PC-9 (cell line): ENCODE results near the gene ABCC12. TPM values are rescaled to one million over a fixed set of nuclear protein-coding genes. Genes with fewer than 3 reads are reported as not detected.
A peak's percentile ranks its signal among the peaks of the same experiment; 100 is the strongest.

ENCODE experiments used
- Bru-seq: library from RNA; stranded (reverse); fragments of 400-500 nt; gene quantifications from one replicate; lab custom pipeline; 2021; lab: Mats Ljungman, UMichigan
- BruChase-seq, 2 experiments: library from RNA; stranded (reverse); fragments of 400-500 nt; gene quantifications; one replicate each; lab custom pipeline; 2021; lab: Mats Ljungman, UMichigan
- BruUV-seq: library from RNA; stranded (reverse); fragments of 400-500 nt; replicated peaks from 2 replicates; lab custom pipeline; 2021; lab: Mats Ljungman, UMichigan
- CTCF ChIA-PET: fragments of 300-600 bp; sonication (Branson Sonifier 250); formaldehyde crosslinking; loops from one replicate; lab custom pipeline; 2022; ENCODE audit warnings: antibody characterized with exemption; lab: Charles Lee
- POLR2A ChIA-PET: fragments of 300-600 bp; sonication (Branson Sonifier 250); formaldehyde crosslinking; loops from one replicate; lab custom pipeline; 2022; ENCODE audit warnings: antibody characterized with exemption; ENCODE audit not compliant: unreplicated experiment; lab: Charles Lee
- DNase-seq, 2 experiments: peaks; one replicate each; pipeline versions ENCODE4 v3.0.0 to v3.0.0-alpha.2; 2015 to 2022; ENCODE audit warnings: mixed read lengths in 1 of 2
- H2AFZ ChIP-seq: fragments of 200-600 bp; sonication (generic); 2 replicates; pipeline ENCODE4 v1.8.1; 2017; ENCODE audit warnings: antibody characterized with exemption
- H3F3A ChIP-seq: fragments of 200-600 bp; sonication (generic); 2 replicates; pipeline ENCODE4 v1.8.1; 2017; ENCODE audit warnings: antibody characterized with exemption, mild to moderate bottlenecking, low read depth; ENCODE audit not compliant: insufficient read depth
- H3K27ac ChIP-seq: fragments of 200-600 bp; sonication (generic); 2 replicates; pipeline ENCODE4 v1.6.1; 2016; ENCODE audit warnings: mixed run types
- H3K27me3 ChIP-seq: fragments of 200-600 bp; sonication (generic); 2 replicates; pipeline ENCODE4 v1.6.1; 2016; ENCODE audit warnings: low read depth, mixed run types; ENCODE audit not compliant: insufficient read depth
- H3K36me3 ChIP-seq: fragments of 200-600 bp; sonication (generic); 2 replicates; pipeline ENCODE4 v1.6.1; 2016; ENCODE audit warnings: low read depth, mixed run types
- H3K4me1 ChIP-seq: fragments of 200-600 bp; sonication (generic); replicated peaks from 2 replicates; pipeline ENCODE4 v1.6.1; 2016; ENCODE audit warnings: mixed run types; ENCODE audit not compliant: insufficient read depth
- H3K4me2 ChIP-seq: fragments of 200-600 bp; sonication (generic); 2 replicates; pipeline ENCODE4 v1.6.1; 2017; ENCODE audit warnings: mixed run types
- H3K4me3 ChIP-seq: fragments of 200-600 bp; sonication (generic); 2 replicates; pipeline ENCODE4 v1.6.1; 2016; ENCODE audit warnings: mixed run types
- H3K79me2 ChIP-seq: fragments of 200-600 bp; sonication (generic); 2 replicates; pipeline ENCODE4 v1.6.1; 2017; ENCODE audit warnings: low read depth, mixed run types
- H3K9me2 ChIP-seq: fragments of 200-600 bp; sonication (generic); 2 replicates; pipeline ENCODE4 v1.8.1; 2017; ENCODE audit warnings: mild to moderate bottlenecking; ENCODE audit not compliant: insufficient read depth
- H3K9me3 ChIP-seq: fragments of 200-600 bp; sonication (generic); 2 replicates; pipeline ENCODE4 v1.8.1; 2016; ENCODE audit warnings: low read depth; ENCODE audit not compliant: insufficient read depth
- H4K20me1 ChIP-seq: fragments of 200-600 bp; sonication (generic); 2 replicates; pipeline ENCODE4 v1.8.1; 2017; ENCODE audit not compliant: insufficient read depth
- CTCF ChIP-seq: fragments of 200-600 bp; sonication (generic); conservative IDR thresholded peaks from 2 replicates; pipeline ENCODE4 v1.6.1; 2017; ENCODE audit warnings: mixed run types, antibody characterized with exemption, mild to moderate bottlenecking, moderate library complexity
- EZH2 ChIP-seq: fragments of 200-600 bp; sonication (generic); IDR thresholded peaks from 2 replicates; pipeline ENCODE4 v1.8.0; 2017; ENCODE audit warnings: antibody characterized with exemption, low read depth
- intact Hi-C: fragments of 100-400 bp; cut with micrococcal nuclease; formaldehyde crosslinking; loops from one replicate; pipeline ENCODE4 v1.10.0; 2022; ENCODE audit not compliant: unreplicated experiment
- long read RNA-seq: library from polyadenylated mRNA; stranded (forward); transcript quantifications from one replicate; pipeline ENCODE4 v2.0.0, GENCODE V29; 2022
- total RNA-seq: library from RNA; stranded (reverse); gene quantifications from 2 replicates; pipeline ENCODE4 v1.2.3, GENCODE V29; 2021

The ABCC12 gene
- total RNA-seq (not detected in 2 replicates), Bru-seq, nascent RNA (percentile 7 among the genes with signal in this experiment), BruChase-seq, experiment 1, labeled RNA remaining after a 2-hour chase (percentile 8 among the genes with signal in this experiment), BruChase-seq, experiment 2, labeled RNA remaining after a 6-hour chase (percentile 4 among the genes with signal in this experiment)
- long read RNA-seq: 0 reads

DNA sequence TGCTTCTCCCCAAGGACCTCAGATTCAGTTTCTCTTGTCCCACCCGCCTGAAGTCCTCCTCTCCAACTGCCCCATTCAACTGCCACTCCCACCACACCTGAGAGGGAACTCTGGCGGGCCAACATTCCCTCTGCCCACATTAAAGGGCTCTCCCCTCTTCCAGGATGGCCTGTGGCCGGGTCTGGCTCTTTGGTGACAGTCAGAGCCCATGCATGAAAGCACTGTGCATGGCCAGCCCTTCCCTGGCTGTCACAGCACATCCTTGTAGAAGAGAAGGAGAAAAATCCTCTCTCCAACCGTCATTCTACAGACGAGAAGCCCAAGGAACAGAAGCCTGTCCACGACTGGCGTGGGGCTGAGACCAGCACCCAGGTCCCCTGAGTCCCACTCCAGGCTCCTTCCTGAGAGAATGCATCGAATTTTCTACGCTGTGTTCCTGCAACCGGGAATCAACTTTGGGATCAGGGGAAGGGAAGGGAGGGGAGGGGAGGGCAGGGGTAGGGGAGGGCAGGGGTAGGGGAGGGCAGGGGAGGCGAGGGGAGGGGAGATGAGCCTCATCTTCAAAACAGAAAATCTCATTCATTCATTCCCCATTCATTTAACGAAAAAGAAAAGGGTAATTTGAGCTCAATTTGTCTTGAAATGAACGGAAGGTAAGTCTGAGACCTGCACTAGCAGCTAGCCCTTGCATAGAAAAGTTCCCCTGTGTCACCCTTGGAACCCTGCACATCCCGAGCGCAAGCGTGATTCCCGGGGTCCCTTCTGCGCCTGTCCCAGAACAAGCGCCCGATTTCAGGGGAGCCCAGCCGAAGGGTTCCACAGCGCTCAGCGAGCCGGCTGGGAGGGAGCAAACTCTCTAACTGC is at the start of gene ABCC12:
ABCC12 (minus strand) TSS at position 68 of the 864 bp plus-strand sequence. CDS start 9,569 bp downstream, outside the sequence.
- no peak for DNase-seq
- Histone ChIP-seq H3K27ac (0 out of 2 replicates have a peak within 1 kb of the TSS, but pooled peaks have one; percentile 89), H3K4me1 (peaks cover 26% of the 10 kb centered on the region), H3K4me2 (no peak within 1 kb of the TSS), H3K4me3 (no peak within 1 kb of the TSS), H4K20me1 (no peaks in the 10 kb centered on the region), H3K9me2 (no peaks in the 10 kb centered on the region), H3K9me3 (no peaks in the 10 kb centered on the region), H3K79me2 (no peaks in the 10 kb centered on the region), H2AFZ (no peak within 1 kb of the TSS), H3F3A (peaks cover 7% of the 10 kb centered on the region; the same call in 1 of the 2 replicates), H3K36me3 (no peaks in the 10 kb centered on the region), H3K27me3 (no peaks in the 10 kb centered on the region)
- CTCF ChIA-PET: no interaction called here
- intact Hi-C loops: loop anchor here (5.0 to 10.0 kb wide), 5 partner anchors 104 to 899 kb away; partner anchors contain the start of genes ITFG1 and PHKB
- no peak for TF ChIP-seq EZH2
- TF ChIP-seq CTCF: no peak
- POLR2A ChIA-PET: no interaction called here
- no TSS peak for BruUV-seq

DNA sequence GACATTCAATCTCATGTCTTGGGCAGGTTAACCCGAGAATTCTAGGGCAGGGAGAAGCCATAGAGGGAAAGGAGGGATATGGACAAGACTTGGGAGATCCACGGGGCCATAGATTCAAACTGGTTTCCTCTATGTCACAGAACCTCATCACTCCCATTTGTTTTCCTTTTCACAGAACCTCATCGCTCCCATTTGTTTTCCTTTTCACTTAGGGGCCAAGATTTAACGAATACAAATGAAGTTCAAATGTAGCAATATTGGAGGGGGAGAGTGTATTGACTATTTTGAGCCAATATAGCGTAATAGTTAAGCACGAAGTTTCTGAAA is 49.0 kb upstream of the ABCC12 start:
- H3K36me3 ChIP-seq: no peaks in the 10 kb centered on the region
- no peaks in the 10 kb centered on the region for H3K27me3 ChIP-seq
- TF ChIP-seq CTCF (no peak), EZH2 (no peak)
- DNase-seq: no peak
- intact Hi-C loops: no loop called here
- H2AFZ ChIP-seq: no peak overlapping the region
- no TSS peak for BruUV-seq
- no peak overlapping the region for H3K27ac ChIP-seq
- no peaks in the 10 kb centered on the region for H3K9me2 ChIP-seq
- no peaks in the 10 kb centered on the region for H3K9me3 ChIP-seq
- H3K79me2 ChIP-seq: no peaks in the 10 kb centered on the region
- H3F3A ChIP-seq: no peaks in the 10 kb centered on the region; the same call in 1 of the 2 replicates
- no peak overlapping the region for H3K4me2 ChIP-seq
- no peaks in the 10 kb centered on the region for H4K20me1 ChIP-seq
- ChIA-PET CTCF (no interaction called here), POLR2A (no interaction called here)
- H3K4me3 ChIP-seq: no peak overlapping the region
- H3K4me1 ChIP-seq: 0 out of 2 replicates have a peak, but pooled peaks cover 8% of the 10 kb centered on the region

GRCh38 chr16:48203974-48204824 is 48.4 kb upstream of the ABCC12 start:
- no peaks in the 10 kb centered on the region for H3K9me3 ChIP-seq
- CTCF ChIA-PET: no interaction called here
- no peak overlapping the region for H3K27ac ChIP-seq
- no peaks in the 10 kb centered on the region for H4K20me1 ChIP-seq
- H3K9me2 ChIP-seq: no peaks in the 10 kb centered on the region
- H3K4me2 ChIP-seq: no peak overlapping the region
- BruUV-seq: no TSS peak
- no peak for DNase-seq
- H3K27me3 ChIP-seq: no peaks in the 10 kb centered on the region
- POLR2A ChIA-PET: no interaction called here
- intact Hi-C loops: no loop called here
- no peak overlapping the region for H2AFZ ChIP-seq
- no peak overlapping the region for H3K4me3 ChIP-seq
- no peaks in the 10 kb centered on the region for H3K36me3 ChIP-seq
- no peak for TF ChIP-seq CTCF
- no peak for TF ChIP-seq EZH2
- H3K4me1 ChIP-seq: 0 out of 2 replicates have a peak, but pooled peaks cover 8% of the 10 kb centered on the region
- no peaks in the 10 kb centered on the region; the same call in 1 of the 2 replicates for H3F3A ChIP-seq
- H3K79me2 ChIP-seq: no peaks in the 10 kb centered on the region
